ENCODE data around the gene FTH1. TPM values are rescaled to one million over a fixed set of nuclear protein-coding genes. Genes with fewer than 3 reads are reported as not detected.

The FTH1 gene
- total and polyA plus RNA-seq, 2 of the 13 experiments (the other 11 are each of a cell fraction or from before 2014, with no cell fraction given), result 607 to 760 TPM

DNA sequence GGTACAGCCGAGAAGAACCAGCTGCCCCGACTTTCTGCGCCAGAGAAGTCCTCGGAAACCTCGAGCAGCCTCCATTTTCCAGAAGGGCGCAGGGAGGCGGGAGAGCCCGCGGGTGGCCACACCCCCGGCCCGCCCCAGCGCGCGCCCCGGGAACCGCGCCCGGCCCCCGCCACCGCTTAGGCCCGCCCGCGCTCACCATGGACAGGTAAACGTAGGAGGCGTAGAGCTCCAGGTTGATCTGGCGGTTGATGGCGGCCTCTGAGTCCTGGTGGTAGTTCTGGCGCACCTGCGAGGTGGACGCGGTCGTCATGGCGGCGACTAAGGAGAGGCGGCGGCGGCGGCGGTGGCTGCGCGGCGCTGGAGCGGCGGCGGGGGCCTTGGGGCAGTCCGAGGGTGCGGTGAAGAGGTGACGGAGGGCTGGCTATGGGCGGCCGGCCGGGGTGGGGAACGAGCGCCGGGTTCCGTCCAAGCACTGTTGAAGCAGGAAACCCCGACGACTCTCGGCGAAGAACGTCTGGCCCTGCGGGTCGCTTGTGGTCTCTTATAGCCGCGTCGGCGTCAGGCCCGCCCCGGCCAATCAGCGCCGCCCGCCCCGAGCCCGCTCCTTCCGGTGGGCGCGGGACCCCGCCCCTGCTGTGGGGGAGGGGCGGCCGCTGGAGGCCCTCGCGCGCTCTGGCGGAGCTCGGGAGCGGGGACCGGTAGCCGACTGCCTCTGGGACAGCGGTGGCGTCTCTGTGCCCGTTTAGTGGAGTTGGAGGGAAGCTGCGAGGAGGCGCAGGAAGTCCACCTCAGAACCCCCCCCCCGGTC lies at the start of gene FTH1 (continued):
- TF ChIP-seq, protein P1, sequence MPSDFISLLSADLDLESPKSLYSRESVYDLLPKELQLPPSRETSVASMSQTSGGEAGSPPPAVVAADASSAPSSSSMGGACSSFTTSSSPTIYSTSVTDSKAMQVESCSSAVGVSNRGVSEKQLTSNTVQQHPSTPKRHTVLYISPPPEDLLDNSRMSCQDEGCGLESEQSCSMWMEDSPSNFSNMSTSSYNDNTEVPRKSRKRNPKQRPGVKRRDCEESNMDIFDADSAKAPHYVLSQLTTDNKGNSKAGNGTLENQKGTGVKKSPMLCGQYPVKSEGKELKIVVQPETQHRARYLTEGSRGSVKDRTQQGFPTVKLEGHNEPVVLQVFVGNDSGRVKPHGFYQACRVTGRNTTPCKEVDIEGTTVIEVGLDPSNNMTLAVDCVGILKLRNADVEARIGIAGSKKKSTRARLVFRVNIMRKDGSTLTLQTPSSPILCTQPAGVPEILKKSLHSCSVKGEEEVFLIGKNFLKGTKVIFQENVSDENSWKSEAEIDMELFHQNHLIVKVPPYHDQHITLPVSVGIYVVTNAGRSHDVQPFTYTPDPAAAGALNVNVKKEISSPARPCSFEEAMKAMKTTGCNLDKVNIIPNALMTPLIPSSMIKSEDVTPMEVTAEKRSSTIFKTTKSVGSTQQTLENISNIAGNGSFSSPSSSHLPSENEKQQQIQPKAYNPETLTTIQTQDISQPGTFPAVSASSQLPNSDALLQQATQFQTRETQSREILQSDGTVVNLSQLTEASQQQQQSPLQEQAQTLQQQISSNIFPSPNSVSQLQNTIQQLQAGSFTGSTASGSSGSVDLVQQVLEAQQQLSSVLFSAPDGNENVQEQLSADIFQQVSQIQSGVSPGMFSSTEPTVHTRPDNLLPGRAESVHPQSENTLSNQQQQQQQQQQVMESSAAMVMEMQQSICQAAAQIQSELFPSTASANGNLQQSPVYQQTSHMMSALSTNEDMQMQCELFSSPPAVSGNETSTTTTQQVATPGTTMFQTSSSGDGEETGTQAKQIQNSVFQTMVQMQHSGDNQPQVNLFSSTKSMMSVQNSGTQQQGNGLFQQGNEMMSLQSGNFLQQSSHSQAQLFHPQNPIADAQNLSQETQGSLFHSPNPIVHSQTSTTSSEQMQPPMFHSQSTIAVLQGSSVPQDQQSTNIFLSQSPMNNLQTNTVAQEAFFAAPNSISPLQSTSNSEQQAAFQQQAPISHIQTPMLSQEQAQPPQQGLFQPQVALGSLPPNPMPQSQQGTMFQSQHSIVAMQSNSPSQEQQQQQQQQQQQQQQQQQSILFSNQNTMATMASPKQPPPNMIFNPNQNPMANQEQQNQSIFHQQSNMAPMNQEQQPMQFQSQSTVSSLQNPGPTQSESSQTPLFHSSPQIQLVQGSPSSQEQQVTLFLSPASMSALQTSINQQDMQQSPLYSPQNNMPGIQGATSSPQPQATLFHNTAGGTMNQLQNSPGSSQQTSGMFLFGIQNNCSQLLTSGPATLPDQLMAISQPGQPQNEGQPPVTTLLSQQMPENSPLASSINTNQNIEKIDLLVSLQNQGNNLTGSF (CRISPR knock-in tag; IDR thresholded peaks at IDR 0.05), result no peak
- TF ChIP-seq ZNF232 (CRISPR knock-in tag; IDR thresholded peaks at IDR 0.05; ENCODE audit: borderline replicate concordance) (no peak; the same call in 1 of the 2 replicates), TSC22D2 (CRISPR knock-in tag; IDR thresholded peaks at IDR 0.05; ENCODE audit: borderline replicate concordance) (no peak), ZNF530 (CRISPR knock-in tag; IDR thresholded peaks at IDR 0.05; ENCODE audit: low read depth) (no peak), ZBTB21 (CRISPR knock-in tag; IDR thresholded peaks at IDR 0.05) (no peak), ZNF572 (CRISPR knock-in tag; IDR thresholded peaks at IDR 0.05) (no peak), ELF4 (CRISPR knock-in tag; IDR thresholded peaks at IDR 0.05; ENCODE audit: borderline replicate concordance) (no peak), PHB2 (IDR thresholded peaks at IDR 0.05; ENCODE audit: partially characterized antibody) (no peak), YEATS4 (CRISPR knock-in tag; IDR thresholded peaks at IDR 0.05; ENCODE audit: borderline replicate concordance) (peak; percentile 69), ESRRA (CRISPR knock-in tag; IDR thresholded peaks at IDR 0.05; ENCODE audit: low read depth) (no peak), ZNF768 (CRISPR knock-in tag; IDR thresholded peaks at IDR 0.05) (peak; percentile 89)
- TF ChIP-seq, protein P2, sequence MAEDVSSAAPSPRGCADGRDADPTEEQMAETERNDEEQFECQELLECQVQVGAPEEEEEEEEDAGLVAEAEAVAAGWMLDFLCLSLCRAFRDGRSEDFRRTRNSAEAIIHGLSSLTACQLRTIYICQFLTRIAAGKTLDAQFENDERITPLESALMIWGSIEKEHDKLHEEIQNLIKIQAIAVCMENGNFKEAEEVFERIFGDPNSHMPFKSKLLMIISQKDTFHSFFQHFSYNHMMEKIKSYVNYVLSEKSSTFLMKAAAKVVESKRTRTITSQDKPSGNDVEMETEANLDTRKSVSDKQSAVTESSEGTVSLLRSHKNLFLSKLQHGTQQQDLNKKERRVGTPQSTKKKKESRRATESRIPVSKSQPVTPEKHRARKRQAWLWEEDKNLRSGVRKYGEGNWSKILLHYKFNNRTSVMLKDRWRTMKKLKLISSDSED (CRISPR knock-in tag; IDR thresholded peaks at IDR 0.05), result no peak
- TF ChIP-seq, protein P3, sequence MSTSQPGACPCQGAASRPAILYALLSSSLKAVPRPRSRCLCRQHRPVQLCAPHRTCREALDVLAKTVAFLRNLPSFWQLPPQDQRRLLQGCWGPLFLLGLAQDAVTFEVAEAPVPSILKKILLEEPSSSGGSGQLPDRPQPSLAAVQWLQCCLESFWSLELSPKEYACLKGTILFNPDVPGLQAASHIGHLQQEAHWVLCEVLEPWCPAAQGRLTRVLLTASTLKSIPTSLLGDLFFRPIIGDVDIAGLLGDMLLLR (CRISPR knock-in tag; IDR thresholded peaks at IDR 0.05), result peak; percentile 85
- TF ChIP-seq, protein P4, sequence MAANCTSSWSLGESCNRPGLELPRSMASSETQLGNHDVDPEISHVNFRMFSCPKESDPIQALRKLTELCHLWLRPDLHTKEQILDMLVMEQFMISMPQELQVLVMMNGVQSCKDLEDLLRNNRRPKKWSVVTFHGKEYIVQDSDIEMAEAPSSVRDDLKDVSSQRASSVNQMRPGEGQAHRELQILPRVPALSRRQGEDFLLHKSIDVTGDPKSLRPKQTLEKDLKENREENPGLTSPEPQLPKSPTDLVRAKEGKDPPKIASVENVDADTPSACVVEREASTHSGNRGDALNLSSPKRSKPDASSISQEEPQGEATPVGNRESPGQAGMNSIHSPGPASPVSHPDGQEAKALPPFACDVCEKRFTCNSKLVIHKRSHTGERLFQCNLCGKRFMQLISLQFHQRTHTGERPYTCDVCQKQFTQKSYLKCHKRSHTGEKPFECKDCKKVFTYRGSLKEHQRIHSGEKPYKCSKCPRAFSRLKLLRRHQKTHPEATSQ (CRISPR knock-in tag; IDR thresholded peaks at IDR 0.05; ENCODE audit: borderline replicate concordance), result 0 out of 2 replicates have a peak, but pooled peaks have one; percentile 11
- TF ChIP-seq, protein P5, sequence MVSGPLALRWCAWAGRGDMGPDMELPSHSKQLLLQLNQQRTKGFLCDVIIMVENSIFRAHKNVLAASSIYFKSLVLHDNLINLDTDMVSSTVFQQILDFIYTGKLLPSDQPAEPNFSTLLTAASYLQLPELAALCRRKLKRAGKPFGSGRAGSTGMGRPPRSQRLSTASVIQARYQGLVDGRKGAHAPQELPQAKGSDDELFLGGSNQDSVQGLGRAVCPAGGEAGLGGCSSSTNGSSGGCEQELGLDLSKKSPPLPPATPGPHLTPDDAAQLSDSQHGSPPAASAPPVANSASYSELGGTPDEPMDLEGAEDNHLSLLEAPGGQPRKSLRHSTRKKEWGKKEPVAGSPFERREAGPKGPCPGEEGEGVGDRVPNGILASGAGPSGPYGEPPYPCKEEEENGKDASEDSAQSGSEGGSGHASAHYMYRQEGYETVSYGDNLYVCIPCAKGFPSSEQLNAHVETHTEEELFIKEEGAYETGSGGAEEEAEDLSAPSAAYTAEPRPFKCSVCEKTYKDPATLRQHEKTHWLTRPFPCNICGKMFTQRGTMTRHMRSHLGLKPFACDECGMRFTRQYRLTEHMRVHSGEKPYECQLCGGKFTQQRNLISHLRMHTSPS (CRISPR knock-in tag; IDR thresholded peaks at IDR 0.05; ENCODE audit: low read depth), result no peak
- TF ChIP-seq, protein P6, sequence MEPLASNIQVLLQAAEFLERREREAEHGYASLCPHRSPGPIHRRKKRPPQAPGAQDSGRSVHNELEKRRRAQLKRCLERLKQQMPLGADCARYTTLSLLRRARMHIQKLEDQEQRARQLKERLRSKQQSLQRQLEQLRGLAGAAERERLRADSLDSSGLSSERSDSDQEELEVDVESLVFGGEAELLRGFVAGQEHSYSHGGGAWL (CRISPR knock-in tag; IDR thresholded peaks at IDR 0.05), result no peak

All from HepG2 (cell line).